Activated T-cell treated with anti-CD3 and anti-CD28 coated beads for 4 hours (primary cell): ENCODE data around the gene NAGA.
"Not testable (repeated sequence)": the region's sequence is repeated elsewhere in the genome, so short reads cannot be mapped to it uniquely, and the experiment has no call there.

Source experiments
- DNase-seq: peaks from one replicate; pipeline ENCODE4 v3.0.0-alpha.2; 2020

The NAGA gene

GRCh38 chr22:42074846-42075676 is 4.4 kb upstream of the NAGA start:
- no peak for DNase-seq

- DNase-seq = peak; percentile 33
Observed at GRCh38 chr22:42074132-42074811, 3.7 kb upstream of the NAGA start, which contains the start of gene PHETA2. Gene PHETA2 (plus strand): TSS chr22:42074248. CDS start chr22:42077294, 3,046 bp downstream.

- DNase-seq = no peak
Observed at GRCh38 chr22:42073621-42074041, 3.0 kb upstream of the NAGA start.

DNA sequence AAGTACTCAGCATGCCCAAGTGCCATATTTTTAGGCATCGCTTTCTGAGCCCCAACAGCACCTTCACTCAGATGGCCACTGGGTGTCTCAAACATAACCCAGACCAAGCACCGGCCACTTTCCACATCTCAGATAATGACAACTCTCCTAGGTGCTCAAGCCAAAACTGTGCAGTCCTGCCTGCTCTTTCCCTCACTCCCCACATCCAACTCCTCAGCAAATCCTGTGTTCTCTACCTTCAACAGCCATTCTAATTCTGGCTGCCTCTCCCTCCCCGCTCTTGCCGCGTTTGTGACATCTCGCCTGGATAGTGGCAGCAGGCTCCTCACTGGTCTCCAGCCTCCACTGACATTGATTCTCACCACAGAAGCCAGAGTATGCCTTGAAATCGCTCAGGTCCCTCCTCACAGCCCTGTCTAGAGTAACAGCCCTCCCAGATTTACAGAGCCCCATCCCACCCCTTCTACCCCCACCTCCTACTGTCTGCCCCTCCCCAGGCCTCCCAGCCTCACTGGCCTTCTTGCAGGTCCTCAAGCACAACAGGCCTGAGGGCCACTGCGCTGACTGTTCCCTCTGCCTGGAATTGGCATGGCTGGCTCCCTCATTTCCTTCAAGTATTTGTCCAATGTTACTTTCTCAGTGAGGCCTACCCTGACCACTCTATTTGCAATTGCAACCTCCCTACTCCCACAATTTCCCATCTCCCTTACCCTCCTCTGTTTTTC is 2.2 kb upstream of the NAGA start:
- DNase-seq = no peak

- DNase-seq = not testable (repeated sequence)
Observed at GRCh38 chr22:42071508-42071907, 896 bp upstream of the NAGA start.

DNA sequence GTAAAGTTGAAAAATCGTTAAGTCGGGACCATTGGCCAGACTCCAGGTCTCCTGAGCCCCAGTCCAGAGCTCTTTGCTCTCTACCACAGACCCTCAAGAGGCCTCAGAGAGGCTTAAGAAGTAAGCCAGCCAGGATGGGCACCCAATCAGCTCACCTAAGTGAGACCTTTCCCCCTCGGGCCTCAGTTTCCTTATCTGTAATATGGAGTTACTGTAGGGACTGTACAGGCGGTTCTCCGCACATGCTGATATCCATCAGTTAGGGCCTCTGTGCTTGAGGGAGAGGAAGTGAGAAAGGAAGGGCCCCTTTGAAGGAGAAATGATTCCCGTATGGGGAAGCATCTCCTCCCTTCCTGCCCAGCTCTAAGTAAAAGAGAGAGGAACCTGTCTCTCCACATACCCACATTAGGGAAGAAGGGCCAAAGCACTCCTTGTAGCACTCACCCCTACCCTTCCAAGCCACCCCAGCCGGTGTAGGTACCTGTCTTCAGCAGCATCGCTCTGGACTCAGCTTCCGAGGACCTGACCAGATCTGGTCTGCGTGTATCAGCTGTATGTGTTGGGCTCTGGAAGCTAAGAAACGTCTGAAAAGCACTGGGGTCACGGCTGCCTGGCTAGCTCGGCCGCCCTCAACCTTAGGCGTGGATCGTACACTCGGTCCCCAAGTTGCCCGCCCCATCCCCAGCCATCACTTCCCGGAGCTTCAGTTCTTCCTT is 653 bp downstream of the NAGA start:
- no peak for DNase-seq

DNA sequence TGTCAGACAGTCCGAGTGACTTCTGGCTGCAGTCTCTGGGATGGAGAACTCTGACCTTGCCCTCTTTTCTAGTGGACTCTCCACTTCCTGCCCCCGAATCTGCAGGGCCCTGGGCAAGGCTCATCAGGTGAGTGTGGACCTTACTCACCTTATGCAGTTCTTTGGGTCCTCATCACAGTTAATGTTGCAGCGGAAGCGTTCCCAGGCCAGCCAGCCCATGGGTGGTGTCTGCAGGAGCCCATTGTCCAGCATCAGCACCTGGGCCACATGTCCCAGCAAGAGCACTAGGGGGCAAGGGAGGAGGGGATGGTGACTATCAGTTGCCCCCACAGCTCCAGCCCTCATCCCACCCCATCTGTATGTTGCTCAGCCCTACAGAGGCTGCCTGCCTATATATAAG is 2.3 kb downstream of the NAGA start:
- DNase-seq = no peak

DNA sequence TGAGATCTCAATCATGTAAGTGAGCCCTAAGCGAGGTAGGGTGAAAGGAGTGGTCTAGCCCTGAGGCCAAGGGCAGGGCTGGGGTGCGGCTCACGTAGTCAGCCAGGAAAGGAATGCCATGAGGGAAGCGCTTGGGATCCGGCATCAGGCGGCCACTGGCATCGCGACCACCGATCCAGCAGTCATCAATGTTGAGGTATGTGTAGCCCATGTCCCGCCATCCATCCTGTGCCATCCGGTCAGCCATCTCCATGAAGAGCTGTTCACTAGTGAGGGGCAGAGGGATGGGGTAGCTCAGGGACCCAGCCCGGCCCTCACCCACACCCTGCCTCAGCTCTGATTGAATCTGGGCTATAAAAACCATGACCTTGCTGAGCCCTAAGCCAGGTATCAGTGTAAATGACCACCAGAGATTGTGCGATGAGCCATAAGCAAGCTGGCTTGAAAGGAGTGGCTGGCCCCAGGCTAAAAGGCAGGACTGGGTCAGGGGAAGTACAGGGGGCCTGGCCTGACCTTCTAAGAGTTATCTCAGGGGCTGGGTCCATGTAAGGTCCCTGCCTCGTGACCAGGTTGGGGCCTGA is 2.9 kb downstream of the NAGA start:
- DNase-seq = no peak

- no peak for DNase-seq
Observed at GRCh38 chr22:42066937-42067336, 3.7 kb downstream of the NAGA start.

- DNase-seq = no peak
Observed at GRCh38 chr22:42066126-42066761, 4.4 kb downstream of the NAGA start.

- no peak for DNase-seq
Observed at GRCh38 chr22:42065438-42066125, 5.0 kb downstream of the NAGA start.

GRCh38 chr22:42064629-42065028 is 6.0 kb downstream of the NAGA start:
- DNase-seq = no peak

DNA sequence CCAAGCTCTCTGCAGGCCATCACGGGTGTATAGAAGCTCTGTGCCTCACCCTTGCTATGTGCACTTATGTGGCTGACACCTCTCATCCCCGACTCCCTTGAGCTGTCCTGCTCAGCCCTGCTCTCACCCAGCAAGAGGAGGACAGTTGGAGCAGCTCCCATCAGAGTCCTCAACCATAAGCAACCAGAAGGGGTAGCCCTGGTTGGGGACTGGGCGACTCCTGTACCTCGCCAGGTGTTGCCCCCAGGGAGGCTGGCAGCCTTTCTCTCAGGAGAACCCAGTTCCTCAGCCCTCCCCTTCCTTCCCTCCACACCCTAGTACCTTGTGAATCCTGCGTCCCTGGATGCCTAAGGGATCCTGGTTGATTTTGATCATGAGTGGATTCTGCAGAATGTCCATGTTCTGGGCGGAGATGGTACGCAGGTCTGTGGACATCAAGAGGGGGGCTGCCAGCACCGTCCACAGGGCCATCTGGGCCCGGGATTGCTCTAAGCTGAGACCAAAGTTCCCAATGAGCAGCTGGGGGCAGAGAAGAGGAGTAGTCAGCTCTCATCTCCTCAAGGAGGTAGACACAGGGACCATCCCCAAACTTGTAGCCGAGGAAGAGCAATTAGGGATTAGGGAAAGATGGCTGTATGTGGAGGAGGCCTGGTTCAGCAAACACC is 8.0 kb downstream of the NAGA start:
- DNase-seq = no peak

DNA sequence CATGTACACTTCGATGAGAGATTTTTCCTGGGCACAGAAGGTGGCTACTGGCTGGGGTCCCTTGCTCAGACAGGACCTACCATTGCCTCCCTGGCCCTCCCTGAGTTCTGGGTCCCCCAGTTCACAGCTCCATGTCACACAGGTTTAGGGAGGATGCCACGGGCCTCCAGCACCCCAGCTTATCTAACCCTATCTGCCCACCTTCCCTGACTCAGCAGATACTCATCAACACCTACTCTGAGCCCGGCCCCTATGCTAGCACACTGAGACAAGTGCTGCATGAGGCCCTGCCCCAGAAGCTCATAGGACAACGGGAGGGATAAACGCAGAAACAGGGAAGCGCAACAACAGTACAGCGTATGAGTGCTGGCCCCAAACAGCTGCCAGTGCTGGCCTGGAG is 9.6 kb downstream of the NAGA start:
- no peak for DNase-seq

GRCh38 chr22:42060489-42060888 is 10.1 kb downstream of the NAGA start:
- no peak for DNase-seq

DNA sequence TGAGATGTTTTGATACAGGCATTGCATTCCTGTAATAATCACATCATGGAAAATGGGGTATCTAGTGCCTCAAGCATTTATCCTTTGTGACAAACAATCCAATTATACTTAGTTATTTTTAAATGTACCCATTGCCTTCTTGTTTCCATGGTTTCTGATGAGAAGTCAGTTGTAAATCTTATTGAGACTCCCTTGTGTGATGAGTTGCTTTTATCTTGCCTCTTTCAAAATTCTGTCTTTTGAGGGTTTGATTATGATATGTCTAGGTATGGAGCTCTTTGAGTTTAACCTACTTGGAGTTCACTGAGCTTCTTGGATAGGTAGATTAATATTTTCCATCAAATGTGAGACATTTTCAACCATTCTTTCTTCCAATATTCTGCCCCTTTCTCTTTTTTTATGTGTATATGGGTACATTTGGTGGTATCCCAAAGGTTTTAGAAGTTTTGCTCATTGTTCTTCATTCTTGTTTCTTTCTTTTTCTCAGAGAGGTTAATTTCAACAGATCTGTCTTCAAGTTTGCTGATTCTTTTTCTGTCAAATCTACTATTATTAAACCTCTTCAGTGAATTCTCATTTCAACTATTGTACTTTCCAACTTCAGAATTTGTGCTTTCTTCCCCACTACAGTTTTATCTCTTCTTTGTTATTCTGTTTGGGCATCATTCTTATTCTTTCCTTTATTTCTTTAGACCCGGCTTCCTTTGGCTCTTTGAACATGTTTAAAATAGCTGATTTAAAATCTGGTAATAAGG is 13.7 kb downstream of the NAGA start:
- DNase-seq = no peak

GRCh38 chr22:42052765-42053164 is 17.8 kb downstream of the NAGA start:
- no peak for DNase-seq

DNA sequence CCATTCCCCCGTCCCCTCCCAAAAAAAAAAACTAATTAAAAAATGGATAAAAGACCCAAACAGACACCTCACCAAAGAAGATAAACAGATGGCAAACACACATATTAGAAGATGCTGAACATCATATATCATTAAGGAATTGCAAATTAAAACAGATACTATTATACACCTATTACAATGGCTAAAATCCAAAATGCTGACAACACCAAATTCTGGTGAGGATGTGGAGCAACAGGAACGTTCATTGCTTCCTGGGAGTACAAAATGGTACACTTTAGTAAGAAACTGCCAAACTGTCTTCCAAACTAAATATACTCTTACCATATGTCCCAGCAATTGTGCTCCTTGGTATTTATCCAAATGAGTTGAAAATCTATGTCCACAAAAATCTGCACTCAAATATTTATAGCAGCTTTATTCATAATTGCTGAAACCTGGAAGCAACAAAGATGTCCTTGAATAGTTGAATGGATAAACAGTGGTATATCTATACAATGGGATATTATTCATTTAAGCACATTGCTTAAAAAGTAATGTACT is 19.9 kb downstream of the NAGA start:
- no peak for DNase-seq

DNA sequence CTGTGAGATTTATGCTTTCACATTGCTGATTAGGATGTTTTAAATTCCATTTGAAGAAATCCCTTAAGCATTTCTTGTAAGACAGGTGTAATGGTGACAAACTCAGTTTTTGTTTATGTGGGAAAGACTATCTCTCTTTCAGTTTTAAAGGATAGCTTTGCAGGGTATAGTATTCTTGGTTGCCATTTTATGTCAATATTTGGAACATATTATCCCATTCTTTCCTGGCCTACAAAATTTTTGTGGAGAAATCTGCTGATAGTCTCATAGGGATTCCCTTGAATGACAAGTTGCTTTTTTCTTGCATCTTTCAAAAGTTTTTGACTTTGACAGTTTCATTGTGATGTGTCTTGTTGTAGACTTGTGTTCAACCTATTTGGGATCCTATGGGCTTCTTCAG is 28.8 kb downstream of the NAGA start:
- DNase-seq = no peak

GRCh38 chr22:42039271-42039670 is 31.3 kb downstream of the NAGA start:
- no peak for DNase-seq
